ENCODE results near the gene EIF4G1.

The EIF4G1 gene

GRCh38 chr3:184373422-184373821 lies 59.0 kb downstream of the EIF4G1 start:
- H3K4me3 ChIP-seq (ENCODE audit: low read length) = no peak overlapping the region
- TF ChIP-seq, protein P1, sequence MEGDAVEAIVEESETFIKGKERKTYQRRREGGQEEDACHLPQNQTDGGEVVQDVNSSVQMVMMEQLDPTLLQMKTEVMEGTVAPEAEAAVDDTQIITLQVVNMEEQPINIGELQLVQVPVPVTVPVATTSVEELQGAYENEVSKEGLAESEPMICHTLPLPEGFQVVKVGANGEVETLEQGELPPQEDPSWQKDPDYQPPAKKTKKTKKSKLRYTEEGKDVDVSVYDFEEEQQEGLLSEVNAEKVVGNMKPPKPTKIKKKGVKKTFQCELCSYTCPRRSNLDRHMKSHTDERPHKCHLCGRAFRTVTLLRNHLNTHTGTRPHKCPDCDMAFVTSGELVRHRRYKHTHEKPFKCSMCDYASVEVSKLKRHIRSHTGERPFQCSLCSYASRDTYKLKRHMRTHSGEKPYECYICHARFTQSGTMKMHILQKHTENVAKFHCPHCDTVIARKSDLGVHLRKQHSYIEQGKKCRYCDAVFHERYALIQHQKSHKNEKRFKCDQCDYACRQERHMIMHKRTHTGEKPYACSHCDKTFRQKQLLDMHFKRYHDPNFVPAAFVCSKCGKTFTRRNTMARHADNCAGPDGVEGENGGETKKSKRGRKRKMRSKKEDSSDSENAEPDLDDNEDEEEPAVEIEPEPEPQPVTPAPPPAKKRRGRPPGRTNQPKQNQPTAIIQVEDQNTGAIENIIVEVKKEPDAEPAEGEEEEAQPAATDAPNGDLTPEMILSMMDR (IDR thresholded peaks at IDR 0.05; ENCODE audit: insufficient read depth, low read depth, low read length, missing control alignments) = no peak
- DNase-seq (ENCODE audit: low read depth) = no peak

DNA sequence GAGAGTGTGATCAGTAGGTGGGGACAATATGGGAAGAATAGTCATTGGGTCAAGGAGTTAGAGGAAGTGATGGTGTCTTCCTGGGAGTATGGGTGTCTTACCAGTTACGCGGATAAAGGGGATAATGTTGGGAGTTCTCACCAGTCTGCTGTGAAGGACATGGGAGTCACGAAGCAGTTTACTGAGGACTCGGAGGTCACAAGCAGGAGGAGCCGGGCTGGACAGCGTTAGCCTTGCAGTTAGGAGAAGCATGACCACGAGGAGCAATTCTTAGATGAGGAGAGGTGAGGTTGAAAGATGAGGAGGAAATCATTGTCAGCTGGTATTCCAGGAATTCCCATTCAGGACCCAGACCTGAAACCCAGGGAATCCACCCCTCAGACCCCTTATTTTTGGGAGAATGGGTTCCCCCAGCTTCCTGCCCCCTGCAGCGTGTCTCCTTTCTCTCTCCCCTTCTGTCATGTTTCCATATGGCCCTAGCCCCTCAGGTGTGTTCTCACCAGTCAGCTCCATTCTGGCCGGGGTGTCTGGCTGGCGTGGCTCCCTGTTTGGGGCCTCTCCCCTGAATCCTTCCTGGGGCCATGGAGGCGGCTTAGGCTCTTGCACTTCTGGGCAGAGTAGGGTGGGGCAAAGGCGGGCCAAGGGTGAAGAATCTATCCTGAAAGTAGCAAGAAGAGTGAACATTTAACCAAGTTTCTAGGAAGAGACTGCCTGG lies 61.5 kb downstream of the EIF4G1 start:
- H3K4me3 ChIP-seq (ENCODE audit: low read length) = no peak overlapping the region
- DNase-seq (ENCODE audit: low read depth) = no peak
- TF ChIP-seq, protein P1 (IDR thresholded peaks at IDR 0.05; ENCODE audit: insufficient read depth, low read depth, low read length, missing control alignments) = no peak

GRCh38 chr3:184377374-184377773 lies 63.0 kb downstream of the EIF4G1 start:
- TF ChIP-seq, protein P1 (IDR thresholded peaks at IDR 0.05; ENCODE audit: insufficient read depth, low read depth, low read length, missing control alignments) = no peak
- no peak overlapping the region for H3K4me3 ChIP-seq (ENCODE audit: low read length)
- no peak for DNase-seq (ENCODE audit: low read depth)

GRCh38 chr3:184377882-184378445 lies 63.6 kb downstream of the EIF4G1 start, which contains the start of gene THPO:
TSS of gene THPO (minus strand) at chr3:184378207. CDS start at chr3:184376259, 1,948 bp downstream.
- no peak within 1 kb of the TSS for H3K4me3 ChIP-seq (ENCODE audit: low read length)
- TF ChIP-seq, protein P1 (IDR thresholded peaks at IDR 0.05; ENCODE audit: insufficient read depth, low read depth, low read length, missing control alignments) = no peak
- DNase-seq (ENCODE audit: low read depth) = no peak

DNA sequence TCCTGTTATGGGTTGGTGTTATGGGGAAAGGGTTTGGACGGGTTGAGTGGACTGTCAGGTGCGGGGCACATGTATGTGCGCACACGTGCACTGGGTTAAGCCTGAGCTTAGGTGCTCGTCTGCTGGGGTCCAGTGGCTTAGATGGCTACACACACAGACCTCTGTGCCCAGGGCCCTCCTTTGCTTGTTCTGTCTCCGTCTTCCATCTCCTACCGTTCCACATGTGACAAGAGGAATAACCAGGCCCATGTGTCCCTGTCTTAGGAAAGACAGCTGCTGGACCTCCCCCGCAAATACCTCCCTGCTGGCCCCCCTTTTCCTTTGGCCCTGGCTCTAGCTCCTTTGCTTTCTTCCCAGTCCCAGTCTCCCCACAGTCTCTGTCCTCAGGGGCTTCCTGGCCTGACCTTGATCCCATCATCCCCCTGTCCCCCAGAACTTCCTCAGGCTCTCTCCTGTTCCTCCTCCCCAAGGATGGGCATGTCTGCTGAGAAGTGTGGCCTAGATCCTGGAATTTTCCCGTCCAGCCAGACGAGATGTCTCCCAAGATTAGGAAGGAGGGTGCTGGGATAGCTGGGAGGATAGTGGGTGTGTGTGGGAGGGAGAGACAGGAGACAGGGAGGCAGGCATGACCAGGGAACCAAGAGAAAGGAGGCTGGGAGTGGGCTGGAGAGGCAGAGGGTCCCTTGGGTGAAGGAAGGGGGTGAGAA lies 64.4 kb downstream of the EIF4G1 start:
- DNase-seq (ENCODE audit: low read depth) = no peak
- H3K4me3 ChIP-seq (ENCODE audit: low read length) = no peak overlapping the region
- TF ChIP-seq, protein P1 (IDR thresholded peaks at IDR 0.05; ENCODE audit: insufficient read depth, low read depth, low read length, missing control alignments) = no peak

GRCh38 chr3:184379358-184380184 lies 65.2 kb downstream of the EIF4G1 start, which contains the start of gene CHRD:
TSS of gene CHRD (plus strand) at chr3:184380054. CDS start at chr3:184380319, 265 bp downstream.
- TF ChIP-seq, protein P1 (IDR thresholded peaks at IDR 0.05; ENCODE audit: insufficient read depth, low read depth, low read length, missing control alignments) = no peak
- DNase-seq (ENCODE audit: low read depth) = no peak
- H3K4me3 ChIP-seq (ENCODE audit: low read length) = no peak within 1 kb of the TSS
